ENCODE measurements around the gene ADGRG1. TPM values are rescaled to one million over a fixed set of nuclear protein-coding genes. Genes with fewer than 3 reads are reported as not detected.

ADGRG1 gene
- total RNA-seq, 1 experiment from 2014 or later: 2.0 TPM

DNA sequence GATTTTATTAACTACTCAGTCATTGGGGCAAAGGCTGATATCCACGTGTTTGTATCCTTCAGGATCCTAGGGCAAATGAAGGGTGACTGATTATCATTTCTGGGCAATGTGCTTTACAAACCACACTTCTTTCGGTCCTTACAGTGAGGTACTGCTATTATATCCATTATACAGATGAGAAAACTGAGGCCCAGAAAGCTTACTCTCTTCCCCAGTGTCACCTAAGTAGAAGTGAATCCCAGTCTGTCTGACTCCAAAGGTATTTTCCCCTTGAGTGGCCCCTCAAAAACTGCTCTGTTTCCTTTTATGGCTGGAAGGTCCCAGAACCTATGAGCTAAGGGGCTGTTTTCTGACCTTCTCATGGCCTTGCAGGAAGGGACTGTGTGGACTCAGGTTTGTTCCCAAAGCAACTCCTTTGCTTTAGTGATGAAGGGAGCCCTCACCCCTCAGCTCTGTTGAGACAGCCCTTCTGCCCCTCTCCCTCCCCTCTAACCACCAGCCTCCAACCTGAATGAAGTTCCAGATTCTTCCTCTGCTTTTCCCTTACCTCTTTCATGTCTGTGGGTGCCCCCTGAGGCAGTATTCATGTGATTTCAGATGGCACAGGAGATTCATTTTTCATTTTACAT is 27.4 kb upstream of the ADGRG1 start (continued):
- TF ChIP-seq CREM (CRISPR knock-in tag; IDR thresholded peaks at IDR 0.05): no peak

DNA sequence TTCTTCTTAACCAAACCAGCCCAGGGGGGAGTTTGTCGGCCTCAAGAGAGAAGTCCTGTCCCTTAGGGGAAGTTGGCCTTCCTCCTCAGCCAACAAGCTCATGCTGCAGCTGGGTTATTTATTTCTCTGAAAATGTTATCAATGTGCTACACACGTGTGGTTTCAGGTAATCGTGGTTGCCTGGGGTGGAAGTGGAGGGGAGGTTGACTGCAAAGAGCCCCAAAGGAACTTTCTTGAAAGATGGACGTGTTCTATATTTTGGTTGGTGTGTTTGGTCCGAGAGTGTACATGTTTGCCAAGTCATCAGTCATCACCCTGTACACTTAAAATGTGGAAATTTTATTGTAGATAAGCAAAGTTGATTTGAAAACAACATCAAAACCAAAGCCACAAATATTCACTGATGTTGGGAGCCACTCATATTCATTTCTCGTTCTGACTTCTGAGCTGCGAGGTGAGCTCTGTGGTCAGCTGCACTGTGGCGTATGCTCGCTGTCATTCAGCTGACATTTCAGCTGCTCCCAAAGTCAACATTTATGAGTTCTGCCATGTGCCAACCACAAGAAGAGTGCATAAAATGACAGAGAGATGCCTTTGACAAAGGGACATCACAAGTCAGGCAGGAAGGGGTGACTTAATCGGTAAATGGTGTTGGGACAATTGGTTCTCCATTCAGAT is 26.5 kb upstream of the ADGRG1 start:
- TF ChIP-seq, protein P1, sequence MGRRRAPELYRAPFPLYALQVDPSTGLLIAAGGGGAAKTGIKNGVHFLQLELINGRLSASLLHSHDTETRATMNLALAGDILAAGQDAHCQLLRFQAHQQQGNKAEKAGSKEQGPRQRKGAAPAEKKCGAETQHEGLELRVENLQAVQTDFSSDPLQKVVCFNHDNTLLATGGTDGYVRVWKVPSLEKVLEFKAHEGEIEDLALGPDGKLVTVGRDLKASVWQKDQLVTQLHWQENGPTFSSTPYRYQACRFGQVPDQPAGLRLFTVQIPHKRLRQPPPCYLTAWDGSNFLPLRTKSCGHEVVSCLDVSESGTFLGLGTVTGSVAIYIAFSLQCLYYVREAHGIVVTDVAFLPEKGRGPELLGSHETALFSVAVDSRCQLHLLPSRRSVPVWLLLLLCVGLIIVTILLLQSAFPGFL (CRISPR knock-in tag; IDR thresholded peaks at IDR 0.05; ENCODE audit: borderline replicate concordance): no peak
- TF ChIP-seq FOXP1 (CRISPR knock-in tag; IDR thresholded peaks at IDR 0.05; ENCODE audit: borderline replicate concordance) (no peak), ZNF121 (CRISPR knock-in tag; IDR thresholded peaks at IDR 0.05) (no peak), ZSCAN18 (CRISPR knock-in tag; IDR thresholded peaks at IDR 0.05) (no peak)
- Mint-ChIP-seq H3K36me3 (no peaks in the 10 kb centered on the region), H3K4me3 (no peak overlapping the region), H3K27ac (no peak overlapping the region), H3K27me3 (ENCODE audit: low read depth) (no peaks in the 10 kb centered on the region; the same call in 1 of the 2 replicates), H3K4me1 (no peaks in the 10 kb centered on the region), H3K9me3 (no peaks in the 10 kb centered on the region)
- ATAC-seq: no peak
- CTCF ChIA-PET: interaction anchor here (1.0 to 3.1 kb wide), 6 partner anchors 11 to 134 kb away, joined by 3 to 17 read pairs (median 12); partner anchors contain the start of genes ADGRG1 and KATNB1
- POLR2A ChIA-PET: no interaction called here
- no peak for DNase-seq (ENCODE audit: low spot score)

- DNase-seq (ENCODE audit: low spot score): no peak
- ChIA-PET CTCF (interaction anchor here (0.7 kb wide), 1 partner anchor 27 kb away, joined by 4 read pairs; no protein-coding TSS in a partner anchor), POLR2A (no interaction called here)
- Mint-ChIP-seq H3K36me3 (no peaks in the 10 kb centered on the region), H3K4me1 (no peaks in the 10 kb centered on the region), H3K9me3 (no peaks in the 10 kb centered on the region), H3K4me3 (no peak overlapping the region), H3K27me3 (ENCODE audit: low read depth) (no peaks in the 10 kb centered on the region; the same call in 1 of the 2 replicates), H3K27ac (no peak overlapping the region)
- ATAC-seq: no peak
- no peak for TF ChIP-seq CDX4 (CRISPR knock-in tag; IDR thresholded peaks at IDR 0.05; ENCODE audit: borderline replicate concordance)
- TF ChIP-seq MAX (CRISPR knock-in tag; IDR thresholded peaks at IDR 0.05): no peak
Measured at GRCh38 chr16:57603115-57604024, 25.1 kb upstream of the ADGRG1 start.

DNA sequence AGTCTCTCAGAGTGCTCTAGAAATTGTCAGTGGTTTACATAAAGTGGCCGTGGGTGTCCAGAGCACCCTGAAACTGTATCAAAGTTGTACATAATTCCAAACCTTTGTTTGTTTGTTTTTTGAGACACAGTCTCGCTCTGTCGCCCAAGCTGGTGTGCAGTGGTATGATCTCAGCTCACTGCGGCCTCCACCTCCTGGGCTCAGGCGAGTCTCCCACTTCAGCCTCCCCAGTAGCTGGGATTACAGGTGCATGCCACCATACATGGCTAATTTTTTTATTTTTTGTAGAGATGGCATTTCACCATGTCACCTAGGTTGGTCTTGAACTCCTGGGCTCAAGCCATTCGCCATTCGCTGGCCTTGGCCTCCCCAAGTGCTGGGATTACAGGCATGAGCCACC is 24.3 kb upstream of the ADGRG1 start:
- DNase-seq (ENCODE audit: low spot score): no peak
- Mint-ChIP-seq H3K36me3 (no peaks in the 10 kb centered on the region), H3K4me3 (no peak overlapping the region), H3K27ac (no peak overlapping the region; the same call in 1 of the 2 replicates), H3K9me3 (no peaks in the 10 kb centered on the region), H3K4me1 (no peaks in the 10 kb centered on the region), H3K27me3 (ENCODE audit: low read depth) (no peaks in the 10 kb centered on the region; the same call in 1 of the 2 replicates)
- ChIA-PET POLR2A (no interaction called here), CTCF (no interaction called here)
- ATAC-seq: no peak
- TF ChIP-seq NFYB (CRISPR knock-in tag; conservative IDR thresholded peaks at IDR 0.05; ENCODE audit: low read depth) (no peak), TCF7 (CRISPR knock-in tag; IDR thresholded peaks at IDR 0.05; ENCODE audit: low read depth) (no peak), MYBL2 (CRISPR knock-in tag; IDR thresholded peaks at IDR 0.05) (no peak), ZNF423 (CRISPR knock-in tag; IDR thresholded peaks at IDR 0.05) (no peak), EMX1 (CRISPR knock-in tag; IDR thresholded peaks at IDR 0.05) (no peak), ATF3 (CRISPR knock-in tag; conservative IDR thresholded peaks at IDR 0.05) (no peak), FOXK1 (CRISPR knock-in tag; IDR thresholded peaks at IDR 0.05) (no peak)
- TF ChIP-seq, protein P2, sequence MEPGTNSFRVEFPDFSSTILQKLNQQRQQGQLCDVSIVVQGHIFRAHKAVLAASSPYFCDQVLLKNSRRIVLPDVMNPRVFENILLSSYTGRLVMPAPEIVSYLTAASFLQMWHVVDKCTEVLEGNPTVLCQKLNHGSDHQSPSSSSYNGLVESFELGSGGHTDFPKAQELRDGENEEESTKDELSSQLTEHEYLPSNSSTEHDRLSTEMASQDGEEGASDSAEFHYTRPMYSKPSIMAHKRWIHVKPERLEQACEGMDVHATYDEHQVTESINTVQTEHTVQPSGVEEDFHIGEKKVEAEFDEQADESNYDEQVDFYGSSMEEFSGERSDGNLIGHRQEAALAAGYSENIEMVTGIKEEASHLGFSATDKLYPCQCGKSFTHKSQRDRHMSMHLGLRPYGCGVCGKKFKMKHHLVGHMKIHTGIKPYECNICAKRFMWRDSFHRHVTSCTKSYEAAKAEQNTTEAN (CRISPR knock-in tag; IDR thresholded peaks at IDR 0.05): no peak
- TF ChIP-seq, protein P3, sequence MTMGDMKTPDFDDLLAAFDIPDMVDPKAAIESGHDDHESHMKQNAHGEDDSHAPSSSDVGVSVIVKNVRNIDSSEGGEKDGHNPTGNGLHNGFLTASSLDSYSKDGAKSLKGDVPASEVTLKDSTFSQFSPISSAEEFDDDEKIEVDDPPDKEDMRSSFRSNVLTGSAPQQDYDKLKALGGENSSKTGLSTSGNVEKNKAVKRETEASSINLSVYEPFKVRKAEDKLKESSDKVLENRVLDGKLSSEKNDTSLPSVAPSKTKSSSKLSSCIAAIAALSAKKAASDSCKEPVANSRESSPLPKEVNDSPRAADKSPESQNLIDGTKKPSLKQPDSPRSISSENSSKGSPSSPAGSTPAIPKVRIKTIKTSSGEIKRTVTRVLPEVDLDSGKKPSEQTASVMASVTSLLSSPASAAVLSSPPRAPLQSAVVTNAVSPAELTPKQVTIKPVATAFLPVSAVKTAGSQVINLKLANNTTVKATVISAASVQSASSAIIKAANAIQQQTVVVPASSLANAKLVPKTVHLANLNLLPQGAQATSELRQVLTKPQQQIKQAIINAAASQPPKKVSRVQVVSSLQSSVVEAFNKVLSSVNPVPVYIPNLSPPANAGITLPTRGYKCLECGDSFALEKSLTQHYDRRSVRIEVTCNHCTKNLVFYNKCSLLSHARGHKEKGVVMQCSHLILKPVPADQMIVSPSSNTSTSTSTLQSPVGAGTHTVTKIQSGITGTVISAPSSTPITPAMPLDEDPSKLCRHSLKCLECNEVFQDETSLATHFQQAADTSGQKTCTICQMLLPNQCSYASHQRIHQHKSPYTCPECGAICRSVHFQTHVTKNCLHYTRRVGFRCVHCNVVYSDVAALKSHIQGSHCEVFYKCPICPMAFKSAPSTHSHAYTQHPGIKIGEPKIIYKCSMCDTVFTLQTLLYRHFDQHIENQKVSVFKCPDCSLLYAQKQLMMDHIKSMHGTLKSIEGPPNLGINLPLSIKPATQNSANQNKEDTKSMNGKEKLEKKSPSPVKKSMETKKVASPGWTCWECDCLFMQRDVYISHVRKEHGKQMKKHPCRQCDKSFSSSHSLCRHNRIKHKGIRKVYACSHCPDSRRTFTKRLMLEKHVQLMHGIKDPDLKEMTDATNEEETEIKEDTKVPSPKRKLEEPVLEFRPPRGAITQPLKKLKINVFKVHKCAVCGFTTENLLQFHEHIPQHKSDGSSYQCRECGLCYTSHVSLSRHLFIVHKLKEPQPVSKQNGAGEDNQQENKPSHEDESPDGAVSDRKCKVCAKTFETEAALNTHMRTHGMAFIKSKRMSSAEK (CRISPR knock-in tag; IDR thresholded peaks at IDR 0.05; ENCODE audit: borderline replicate concordance): no peak
